Glomerular visceral epithelial cell (primary cell): ENCODE results near the gene PLPP7.

Source experiments
- DNase-seq: peaks from one replicate; pipeline ENCODE4 v3.0.0-alpha.2; 2016; ENCODE audit errors: extremely low spot score

PLPP7 gene

GRCh38 chr9:131281119-131281965 lies 8.2 kb upstream of the PLPP7 start:
- DNase-seq, result no peak

- no peak for DNase-seq
These were observed 7.3 kb upstream of the PLPP7 start for GRCh38 chr9:131282175-131282574.

- DNase-seq, result no peak
These were observed 6.7 kb upstream of the PLPP7 start for GRCh38 chr9:131282688-131283422.

GRCh38 chr9:131284856-131285255 lies 4.7 kb upstream of the PLPP7 start:
- no peak for DNase-seq

- no peak for DNase-seq
These were observed 2.2 kb upstream of the PLPP7 start for GRCh38 chr9:131287359-131287758.

- no peak for DNase-seq
These were observed 1.3 kb upstream of the PLPP7 start for GRCh38 chr9:131288217-131288616.

- DNase-seq, result no peak
These were observed 678 bp downstream of the PLPP7 start for GRCh38 chr9:131290036-131290766.

- DNase-seq, result no peak
These were observed 1.3 kb downstream of the PLPP7 start for GRCh38 chr9:131290767-131291370.

GRCh38 chr9:131291795-131292315 lies 2.3 kb downstream of the PLPP7 start:
- no peak for DNase-seq

- no peak for DNase-seq
These were observed 3.4 kb downstream of the PLPP7 start for GRCh38 chr9:131292937-131293336.

GRCh38 chr9:131296460-131296859 lies 6.9 kb downstream of the PLPP7 start:
- no peak for DNase-seq

GRCh38 chr9:131296906-131297500 lies 7.5 kb downstream of the PLPP7 start:
- no peak for DNase-seq

- no peak for DNase-seq
These were observed 8.4 kb downstream of the PLPP7 start for GRCh38 chr9:131297903-131298302.

- DNase-seq, result no peak
These were observed 8.8 kb downstream of the PLPP7 start for GRCh38 chr9:131298341-131298740.

- no peak for DNase-seq
These were observed 9.3 kb downstream of the PLPP7 start for GRCh38 chr9:131298816-131299215.

GRCh38 chr9:131299346-131299960 lies 9.9 kb downstream of the PLPP7 start:
- DNase-seq, result no peak

GRCh38 chr9:131299961-131300347 lies 10.4 kb downstream of the PLPP7 start:
- DNase-seq, result no peak

GRCh38 chr9:131300444-131300843 lies 10.9 kb downstream of the PLPP7 start:
- DNase-seq, result no peak

- DNase-seq, result no peak
These were observed 12.9 kb downstream of the PLPP7 start for GRCh38 chr9:131302244-131303075.
